ENCODE results near the gene NACC1.

Gene NACC1

GRCh38 chr19:13116282-13117175 is 1.5 kb upstream of the NACC1 start, which contains the start of gene TRMT1 (continued):
- no peak for TF ChIP-seq ZNF148 (tag by site-specific recombination; IDR thresholded peaks at IDR 0.05; ENCODE audit: borderline replicate concordance)
- no peak for TF ChIP-seq ZNF704 (tag by site-specific recombination; IDR thresholded peaks at IDR 0.05)
- no peak for TF ChIP-seq ZNF354C (tag by site-specific recombination; IDR thresholded peaks at IDR 0.05; ENCODE audit: borderline replicate concordance, low read depth)
- peak; percentile 93 for TF ChIP-seq ZSCAN23 (tag by site-specific recombination; IDR thresholded peaks at IDR 0.05)
- TF ChIP-seq ZNF518A (tag by site-specific recombination; conservative IDR thresholded peaks at IDR 0.05; ENCODE audit: low read depth), result peak; percentile 43; the same call in 1 of the 2 replicates
- no peak for TF ChIP-seq ZNF433 (tag by site-specific recombination; IDR thresholded peaks at IDR 0.05; ENCODE audit: low read depth)
- no peak for TF ChIP-seq SCRT2 (tag by site-specific recombination; IDR thresholded peaks at IDR 0.05)
- TF ChIP-seq ZNF23 (tag by site-specific recombination; IDR thresholded peaks at IDR 0.05; ENCODE audit: borderline replicate concordance), result no peak
- peak; percentile 45; the same call in 1 of the 2 replicates for TF ChIP-seq ZNF184 (tag by site-specific recombination; IDR thresholded peaks at IDR 0.05)
- TF ChIP-seq ZNF350 (tag by site-specific recombination; IDR thresholded peaks at IDR 0.05), result no peak
- TF ChIP-seq ZBTB21 (tag by site-specific recombination; IDR thresholded peaks at IDR 0.05), result peak; percentile 74

- peaks cover 14 to 54% of the 10 kb centered on the region in 2 experiments; a peak in 2 of 3 replicates for H3K36me3 ChIP-seq (ENCODE audit: control insufficient read depth in 2 of 2, insufficient read depth in 1 of 2, low read length in 2 of 2)
- TF ChIP-seq ZNF248 (tag by site-specific recombination; IDR thresholded peaks at IDR 0.05), result no peak
- TF ChIP-seq EGR2 (tag by site-specific recombination; IDR thresholded peaks at IDR 0.05; ENCODE audit: low read depth), result no peak
- TF ChIP-seq BCL6B (tag by site-specific recombination; IDR thresholded peaks at IDR 0.05), result 0 out of 2 replicates have a peak, but pooled peaks have one; percentile 31
- no peak for TF ChIP-seq ZFHX2 (tag by site-specific recombination; conservative IDR thresholded peaks at IDR 0.05)
- TF ChIP-seq ZFP69B (tag by site-specific recombination; IDR thresholded peaks at IDR 0.05), result no peak
- peak overlapping the region; percentile 81 for H3K4me3 ChIP-seq (ENCODE audit: low read depth, low read length)
- no peaks in the 10 kb centered on the region for H3K9me3 ChIP-seq (ENCODE audit: control insufficient read depth, insufficient read depth, low read depth, low read length)
- CTCF ChIA-PET, result interaction anchor here (0.6 to 2.3 kb wide), 5 partner anchors 38 to 358 kb away, joined by 3 to 13 read pairs (median 4); no protein-coding TSS in a partner anchor
- POLR2A ChIA-PET, result interaction anchor here (0.7 to 4.0 kb wide), 7 partner anchors 9 to 152 kb away, joined by 3 to 48 read pairs (median 4); no protein-coding TSS in a partner anchor
- no peak overlapping the region for H3K27ac ChIP-seq (ENCODE audit: extremely low read depth, low read depth, low read length)
- H3K4me1 ChIP-seq (ENCODE audit: control insufficient read depth, insufficient read depth, low read length), result peaks cover 7% of the 10 kb centered on the region
These were observed 790 bp upstream of the NACC1 start for GRCh38 chr19:13117176-13117771.
